K562 (cell line): ENCODE results near the gene SLC22A8. TPM values are rescaled to one million over a fixed set of nuclear protein-coding genes. Genes with fewer than 3 reads are reported as not detected.

Experiments used
- ATAC-seq: fragments of 200-7000 bp; cut with Tn5 transposase; 3 replicates; pipeline ENCODE4 v1.9.1; 2020; ENCODE audit warnings: moderate library complexity
- BruUV-seq: library from RNA; stranded (reverse); fragments of 400-500 nt; replicated peaks from 2 replicates; lab custom pipeline; 2021; lab: Mats Ljungman, UMichigan
- CTCF ChIA-PET: fragments of 300-600 bp; formaldehyde crosslinking; extraction: SDS; loops from one replicate; lab custom pipeline; 2021; ENCODE audit warnings: low intra/inter-chr PET ratio; lab: Yijun Ruan, JAX
- POLR2A ChIA-PET: fragments of 300-600, 350-650 bp; sonication (Branson Sonifier 250); formaldehyde crosslinking; extraction: SDS; loops from one replicate; lab custom pipeline; 2021; ENCODE audit warnings: antibody characterized with exemption, inconsistent platforms; lab: Yijun Ruan, JAX
- DNase-seq, 4 experiments: peaks; one replicate each; pipeline versions ENCODE4 v3.0.0 to v3.0.0-alpha.2; 2011 to 2018; ENCODE audit warnings: low spot score in 3 of 4, mixed read lengths in 3 of 4; ENCODE audit errors: extremely low read depth in 1 of 4
- FAIRE-seq: peaks from 2 replicates; lab custom pipeline; 2011; peaks lifted over from hg19 to GRCh38; lab: Jason Lieb, UNC
- H2AFZ ChIP-seq: 2 replicates; pipeline ENCODE4 v1.6.0; 2011; ENCODE audit warnings: low read depth, low read length, control low read depth, inconsistent platforms
- H3K27ac ChIP-seq: fragments of 200-600 bp; 3 replicates; pipeline ENCODE4 v1.8.0; 2011; ENCODE audit warnings: low read depth, mild to moderate bottlenecking, control low read depth, inconsistent platforms, low read length, moderate library complexity, mixed read lengths; ENCODE audit errors: extremely low read depth
- H3K27me3 ChIP-seq, 2 experiments: fragments of 300-600 bp in 1 of 2; 2 replicates in 1 of 2; 3 replicates in 1 of 2; pipeline versions ENCODE4 v1.6.0 to v1.8.0; 2011; ENCODE audit warnings: inconsistent platforms in 2 of 2, low read length in 2 of 2, mild to moderate bottlenecking in 1 of 2, mixed read lengths in 1 of 2, moderate library complexity in 1 of 2; ENCODE audit not compliant: control insufficient read depth in 2 of 2, insufficient read depth in 2 of 2
- H3K36me3 ChIP-seq: fragments of 300-600 bp; 3 replicates; pipeline ENCODE4 v1.8.0; 2011; ENCODE audit warnings: mild to moderate bottlenecking, low read length, inconsistent platforms; ENCODE audit not compliant: control insufficient read depth, insufficient read depth
- H3K4me1 ChIP-seq, 2 experiments: fragments of 200-600 bp in 1 of 2; replicated peaks in 1 of 2; 2 replicates in 1 of 2; 3 replicates in 1 of 2; pipeline versions ENCODE4 v1.5.1 to v1.8.0; 2011; ENCODE audit warnings: inconsistent platforms in 2 of 2, low read length in 2 of 2, mild to moderate bottlenecking in 1 of 2, mixed read lengths in 1 of 2, moderate library complexity in 1 of 2; ENCODE audit not compliant: control insufficient read depth in 2 of 2, insufficient read depth in 2 of 2
- H3K4me2 ChIP-seq: 2 replicates; pipeline ENCODE4 v1.6.1; 2011; ENCODE audit warnings: low read length, control low read depth, inconsistent platforms, mixed read lengths; ENCODE audit not compliant: insufficient read depth
- H3K4me3 ChIP-seq: fragments of 200-600 bp; sonication (generic), shearing (Covaris generic); 2 replicates; pipeline ENCODE4 v1.5.1; 2016; ENCODE audit warnings: control low read depth, inconsistent platforms
- H3K79me2 ChIP-seq: fragments of 200-600 bp; 3 replicates; pipeline ENCODE4 v1.8.0; 2011; ENCODE audit warnings: low read length, inconsistent platforms; ENCODE audit not compliant: control insufficient read depth, insufficient read depth
- H3K9ac ChIP-seq, 2 experiments: 2 replicates each; pipeline versions ENCODE4 v1.6.0 to v1.6.1; 2011; ENCODE audit warnings: low read depth in 2 of 2, low read length in 2 of 2, control low read depth in 1 of 2, inconsistent platforms in 1 of 2, mild to moderate bottlenecking in 1 of 2, mixed read lengths in 1 of 2; ENCODE audit not compliant: insufficient read depth in 1 of 2
- H3K9me1 ChIP-seq: one replicate; pipeline ENCODE4 v1.6.0; 2011; ENCODE audit warnings: inconsistent platforms, mild to moderate bottlenecking, low read length, moderate library complexity; ENCODE audit not compliant: control insufficient read depth, insufficient read depth
- H3K9me3 ChIP-seq: replicated peaks from 2 replicates; pipeline ENCODE4 v1.5.1; 2011; ENCODE audit warnings: low read depth, low read length, inconsistent platforms; ENCODE audit not compliant: control insufficient read depth, insufficient read depth
- H4K20me1 ChIP-seq: replicated peaks from 2 replicates; pipeline ENCODE4 v1.6.1; 2011; ENCODE audit warnings: low read length, inconsistent platforms, mixed read lengths; ENCODE audit not compliant: control insufficient read depth, insufficient read depth
- ARNT ChIP-seq, 2 experiments: fragments of 450-650 bp; IDR thresholded peaks; 2 replicates each; pipeline ENCODE4 v1.6.1; 2016; ENCODE audit warnings: mild to moderate bottlenecking in 1 of 2
- BACH1 ChIP-seq: fragments of 200-800 bp; sonication (Bioruptor generic); IDR thresholded peaks from 2 replicates; pipeline ENCODE4 v1.6.1; 2016; ENCODE audit warnings: missing genetic modification characterization, missing compliant biosample characterization
- BCLAF1 ChIP-seq, 2 experiments: fragments of 450-650 bp in 1 of 2; IDR thresholded peaks; 2 replicates each; pipeline ENCODE4 v1.6.1; 2011 to 2017; ENCODE audit warnings: low read depth in 2 of 2, antibody characterized with exemption in 1 of 2, borderline replicate concordance in 1 of 2, low read length in 1 of 2, mild to moderate bottlenecking in 1 of 2, mixed read lengths in 1 of 2; ENCODE audit not compliant: control insufficient read depth in 1 of 2
- HDAC6 ChIP-seq: IDR thresholded peaks from 2 replicates; pipeline ENCODE4 v1.6.1; 2012; ENCODE audit warnings: low read depth, mild to moderate bottlenecking, control low read depth, inconsistent platforms, low read length, moderate library complexity
- HMG20A ChIP-seq: fragments of 450-650 bp; formaldehyde crosslinking; conservative IDR thresholded peaks from 2 replicates; pipeline ENCODE4 v1.4.0; 2020; ENCODE audit warnings: mild to moderate bottlenecking, mixed read lengths
- HNRNPLL ChIP-seq: fragments of 200-400 bp; formaldehyde crosslinking; IDR thresholded peaks from 2 replicates; pipeline ENCODE4 v1.6.1; 2017; ENCODE audit warnings: low read length, low read depth, mild to moderate bottlenecking; ENCODE audit not compliant: poor library complexity, severe bottlenecking
- MED1 ChIP-seq: sonication (generic); formaldehyde crosslinking; IDR thresholded peaks from 2 replicates; pipeline ENCODE4 v1.8.1; 2023; ENCODE audit warnings: missing genetic modification reagents, borderline replicate concordance
- NFIC ChIP-seq: fragments of 450-650 bp; IDR thresholded peaks from 2 replicates; pipeline ENCODE4 v1.6.1; 2017; ENCODE audit warnings: mild to moderate bottlenecking, inconsistent platforms
- RCOR1 ChIP-seq, 2 experiments: IDR thresholded peaks; 2 replicates each; pipeline ENCODE4 v1.6.1; 2012; ENCODE audit warnings: low read depth in 2 of 2, low read length in 2 of 2, borderline replicate concordance in 1 of 2, improper control_type of control experiment in 1 of 2
- SMARCE1 ChIP-seq: fragments of 450-650 bp; IDR thresholded peaks from 2 replicates; pipeline ENCODE4 v1.7.1; 2016; ENCODE audit warnings: mild to moderate bottlenecking
- SPI1 ChIP-seq: IDR thresholded peaks from 2 replicates; pipeline ENCODE4 v1.6.1; 2011; ENCODE audit warnings: low read depth, low read length, control low read depth, borderline replicate concordance
- TAF7 ChIP-seq: fragments of 450-650 bp; IDR thresholded peaks from 2 replicates; pipeline ENCODE4 v1.6.1; 2016; ENCODE audit warnings: missing genetic modification characterization, missing compliant biosample characterization
- ZC3H4 ChIP-seq: sonication (generic); formaldehyde crosslinking; IDR thresholded peaks from 2 replicates; pipeline ENCODE4 v1.9.0; 2021; ENCODE audit warnings: missing genetic modification reagents, borderline replicate concordance
- ZNF165 ChIP-seq: fragments of 250-450 bp; sonication (Bioruptor Pico); IDR thresholded peaks from 2 replicates; pipeline ENCODE4 v1.4.0; 2020; ENCODE audit warnings: borderline replicate concordance
- ZNF184 ChIP-seq: sonication (generic); formaldehyde crosslinking; IDR thresholded peaks from 2 replicates; pipeline ENCODE4 v1.5.0; 2020; ENCODE audit warnings: missing genetic modification reagents
- ZNF197 ChIP-seq: fragments of 200-800 bp; sonication (Bioruptor generic); IDR thresholded peaks from 2 replicates; pipeline ENCODE4 v1.6.1; 2016; ENCODE audit warnings: low read depth, missing genetic modification characterization, missing compliant biosample characterization
- WGBS: fragments of 100-300 bp; shearing (Covaris generic); methylation state at CpG from one replicate; pipeline ENCODE4 v1.1.6; 2016; ENCODE audit warnings: low coverage, mixed read lengths; ENCODE audit not compliant: insufficient coverage; ENCODE audit errors: missing lambda C conversion rate; 5-methylcytosine and 5-hydroxymethylcytosine counted together
- in situ Hi-C: fragments of 300-500 bp; cut with MboI; formaldehyde crosslinking; loops from 4 replicates; pipeline ENCODE4 v1.15.0; 2018; ENCODE audit warnings: inconsistent platforms, mixed read lengths
- intact Hi-C: fragments of 100-400 bp; cut with micrococcal nuclease; formaldehyde crosslinking; loops from 2 replicates; pipeline ENCODE4 v1.14.2; 2022
- polyA plus RNA-seq, 8 experiments: library from polyadenylated mRNA; depleted of rRNA in 4 of 8; stranded (reverse) in 5 of 8; unstranded in 3 of 8; fragments of >200 nt; fragmentation: Nextera tagmentation in 2 of 8; fragmentation: Illumina TruSeq in 1 of 8; extraction: Ambion mirVana in 2 of 8; extraction: Trizol in 1 of 8; gene quantifications; 2 replicates each; pipeline versions ENCODE4 v1.2.1 to v1.2.3, GENCODE V29; 2011 to 2014; ENCODE audit warnings: inconsistent platforms in 1 of 8, missing spikeins in 1 of 8
- total RNA-seq, 7 experiments: library from RNA; depleted of rRNA in 6 of 7; stranded (reverse); fragments of >200 nt in 6 of 7; fragmentation: Illumina TruSeq in 2 of 7; extraction: Trizol in 2 of 7; gene quantifications; 2 replicates each; pipeline versions ENCODE4 v1.2.1 to v1.2.3, GENCODE V29; 2011 to 2021; ENCODE audit warnings: low replicate concordance in 1 of 7
- TF ChIP-seq, protein P1 (sequence below): fragments of 450-650 bp; IDR thresholded peaks from 2 replicates; pipeline ENCODE4 v1.6.1; 2018; ENCODE audit not compliant: partially characterized antibody

SLC22A8 gene
- total and polyA plus RNA-seq, 9 of the 15 experiments (the other 6 are each of a cell fraction or from before 2014, with no cell fraction given), result not detected

GRCh38 chr11:62962391-62962790, 53.2 kb downstream of the SLC22A8 start:
- Histone ChIP-seq H3K27me3 (peaks cover 0 to 4% of the 10 kb centered on the region in 2 experiments; a peak in 1 of 5 replicates), H3K9ac (no peak overlapping the region), H3K36me3 (no peaks in the 10 kb centered on the region), H3K4me3 (no peak overlapping the region), H3K4me1 (peaks cover 0 to 3% of the 10 kb centered on the region in 2 experiments; a peak in 1 of 5 replicates), H3K4me2 (no peak overlapping the region), H3K27ac (no peak overlapping the region), H3K79me2 (no peaks in the 10 kb centered on the region), H2AFZ (no peak overlapping the region), H4K20me1 (no peaks in the 10 kb centered on the region; the same call in 1 of the 2 replicates), H3K9me3 (no peaks in the 10 kb centered on the region; the same call in 1 of the 2 replicates), H3K9me1 (no peaks in the 10 kb centered on the region)
- 5% methylated on average over 2 of the region's 3 CpGs for WGBS
- ChIA-PET CTCF (no interaction called here), POLR2A (interaction anchor here (0.6 kb wide), 3 partner anchors 20 to 1223 kb away, joined by 3 to 5 read pairs (median 4); no protein-coding TSS in a partner anchor)
- ATAC-seq (no peak), FAIRE-seq (no peak), DNase-seq (no peak)
- no TSS peak for BruUV-seq
- in situ Hi-C loops (no loop called here), intact Hi-C loops (no loop called here)
- TF ChIP-seq ZNF184 (no peak), SPI1 (no peak), NFIC (no peak), ZNF165 (CRISPR knock-in tag) (no peak), HDAC6 (no peak), MED1 (CRISPR knock-in tag) (no peak), ARNT (IDR thresholded peaks at IDR 0.05) (no peak), SMARCE1 (no peak), ZNF197 (CRISPR knock-in tag) (no peak), ZC3H4 (CRISPR knock-in tag) (no peak), HMG20A (CRISPR knock-in tag) (no peak), RCOR1 (IDR thresholded peaks at IDR 0.05; ENCODE audit: borderline replicate concordance in 1 of 2, low read depth in 2 of 2, low read length in 2 of 2) (no peak), BACH1 (no peak), TAF7 (tag) (no peak), HNRNPLL (no peak), BCLAF1 (IDR thresholded peaks at IDR 0.05; ENCODE audit: borderline replicate concordance in 1 of 2, control insufficient read depth in 1 of 2, low read depth in 2 of 2, low read length in 1 of 2) (no peak)
- TF ChIP-seq, protein P1, sequence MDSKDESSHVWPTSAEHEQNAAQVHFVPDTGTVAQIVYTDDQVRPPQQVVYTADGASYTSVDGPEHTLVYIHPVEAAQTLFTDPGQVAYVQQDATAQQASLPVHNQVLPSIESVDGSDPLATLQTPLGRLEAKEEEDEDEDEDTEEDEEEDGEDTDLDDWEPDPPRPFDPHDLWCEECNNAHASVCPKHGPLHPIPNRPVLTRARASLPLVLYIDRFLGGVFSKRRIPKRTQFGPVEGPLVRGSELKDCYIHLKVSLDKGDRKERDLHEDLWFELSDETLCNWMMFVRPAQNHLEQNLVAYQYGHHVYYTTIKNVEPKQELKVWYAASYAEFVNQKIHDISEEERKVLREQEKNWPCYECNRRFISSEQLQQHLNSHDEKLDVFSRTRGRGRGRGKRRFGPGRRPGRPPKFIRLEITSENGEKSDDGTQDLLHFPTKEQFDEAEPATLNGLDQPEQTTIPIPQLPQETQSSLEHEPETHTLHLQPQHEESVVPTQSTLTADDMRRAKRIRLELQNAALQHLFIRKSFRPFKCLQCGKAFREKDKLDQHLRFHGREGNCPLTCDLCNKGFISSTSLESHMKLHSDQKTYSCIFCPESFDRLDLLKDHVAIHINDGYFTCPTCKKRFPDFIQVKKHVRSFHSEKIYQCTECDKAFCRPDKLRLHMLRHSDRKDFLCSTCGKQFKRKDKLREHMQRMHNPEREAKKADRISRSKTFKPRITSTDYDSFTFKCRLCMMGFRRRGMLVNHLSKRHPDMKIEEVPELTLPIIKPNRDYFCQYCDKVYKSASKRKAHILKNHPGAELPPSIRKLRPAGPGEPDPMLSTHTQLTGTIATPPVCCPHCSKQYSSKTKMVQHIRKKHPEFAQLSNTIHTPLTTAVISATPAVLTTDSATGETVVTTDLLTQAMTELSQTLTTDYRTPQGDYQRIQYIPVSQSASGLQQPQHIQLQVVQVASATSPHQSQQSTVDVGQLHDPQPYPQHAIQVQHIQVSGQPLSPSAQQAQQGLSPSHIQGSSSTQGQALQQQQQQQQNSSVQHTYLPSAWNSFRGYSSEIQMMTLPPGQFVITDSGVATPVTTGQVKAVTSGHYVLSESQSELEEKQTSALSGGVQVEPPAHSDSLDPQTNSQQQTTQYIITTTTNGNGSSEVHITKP, result no peak
